NB4 (cell line): ENCODE measurements around the gene TERT.

Experiments
- DNase-seq: peaks from one replicate; pipeline ENCODE4 v3.0.0; 2010; ENCODE audit warnings: low read depth
- H3K4me3 ChIP-seq: one replicate; pipeline ENCODE4 v1.5.1; 2011; ENCODE audit warnings: mild to moderate bottlenecking, low read depth, low read length, moderate library complexity
- CTCF ChIP-seq: IDR thresholded peaks from one replicate; pipeline ENCODE4 v1.5.1; 2012; ENCODE audit warnings: low read depth, low read length
- MAX ChIP-seq: IDR thresholded peaks from 2 replicates; pipeline ENCODE4 v1.6.1; 2011; ENCODE audit warnings: low read depth, low read length
- MYC ChIP-seq: IDR thresholded peaks from 2 replicates; pipeline ENCODE4 v1.6.1; 2011; ENCODE audit warnings: low read depth, low read length
- POLR2A ChIP-seq: IDR thresholded peaks from 2 replicates; pipeline ENCODE4 v1.6.1; 2011; ENCODE audit warnings: mild to moderate bottlenecking; ENCODE audit not compliant: insufficient read length; ENCODE audit errors: extremely low read depth

TERT gene

GRCh38 chr5:1325191-1325741 lies 30.4 kb upstream of the TERT start:
- no peak overlapping the region for H3K4me3 ChIP-seq
- no peak for DNase-seq
- TF ChIP-seq CTCF (no peak), POLR2A (no peak), MYC (no peak), MAX (no peak)

GRCh38 chr5:1324719-1325190 lies 29.9 kb upstream of the TERT start:
- TF ChIP-seq MAX (no peak), MYC (no peak), CTCF (no peak), POLR2A (no peak)
- no peak overlapping the region for H3K4me3 ChIP-seq
- no peak for DNase-seq

GRCh38 chr5:1324301-1324700 lies 29.4 kb upstream of the TERT start:
- no peak for TF ChIP-seq CTCF
- no peak for TF ChIP-seq MAX
- no peak for TF ChIP-seq MYC
- TF ChIP-seq POLR2A: no peak
- no peak for DNase-seq
- H3K4me3 ChIP-seq: no peak overlapping the region

- no peak overlapping the region for H3K4me3 ChIP-seq
- no peak for DNase-seq
- TF ChIP-seq POLR2A: no peak
- no peak for TF ChIP-seq MAX
- no peak for TF ChIP-seq MYC
- TF ChIP-seq CTCF: no peak
Observed at GRCh38 chr5:1323803-1324173, 28.9 kb upstream of the TERT start.

- no peak for DNase-seq
- H3K4me3 ChIP-seq: no peak overlapping the region
- TF ChIP-seq MYC (no peak), CTCF (no peak), MAX (no peak), POLR2A (no peak)
Observed at GRCh38 chr5:1322955-1323802, 28.3 kb upstream of the TERT start.
